ENCODE data around the gene ANKRD40. TPM values are rescaled to one million over a fixed set of nuclear protein-coding genes. Genes with fewer than 3 reads are reported as not detected.

Gene ANKRD40
- total and polyA plus RNA-seq, 2 donors (not counting 3 experiments of a cell fraction or from before 2014, with no cell fraction given), result 24.5 to 56.0 TPM

GRCh38 chr17:50754521-50754920 lies 46.8 kb upstream of the ANKRD40 start:
- Histone ChIP-seq H3K4me2 (ENCODE audit: insufficient read depth, low read length) (no peak overlapping the region), H4K20me1 (replicated peaks; ENCODE audit: control insufficient read depth, extremely low read depth, insufficient read depth, low read length) (peaks cover 8% of the 10 kb centered on the region), H3K9ac (replicated peaks; ENCODE audit: extremely low read depth, insufficient read depth, low read length) (no peak overlapping the region), H3K4me3 (replicated peaks in 1 of 3; ENCODE audit: insufficient read depth in 1 of 3, low read depth in 1 of 3, low read length in 3 of 3) (no peak overlapping the region), H3K9me3 (replicated peaks; ENCODE audit: control insufficient read depth, insufficient read depth, low read length) (no peaks in the 10 kb centered on the region), H3K36me3 (ENCODE audit: control insufficient read depth in 2 of 2, extremely low read depth in 1 of 2, insufficient read depth in 2 of 2, low read length in 2 of 2) (peaks cover 6 to 48% of the 10 kb centered on the region in 2 experiments), H2AFZ (ENCODE audit: low read depth, low read length) (no peak overlapping the region), H3K79me2 (ENCODE audit: control insufficient read depth, insufficient read depth, low read length) (no peaks in the 10 kb centered on the region), H3K27me3 (ENCODE audit: control insufficient read depth in 2 of 2, insufficient read depth in 2 of 2, low read length in 2 of 2) (no peaks in the 10 kb centered on the region), H3K27ac (ENCODE audit: insufficient read depth, low read depth, low read length) (no peak overlapping the region), H3K4me1 (ENCODE audit: control insufficient read depth, extremely low read depth, insufficient read depth, low read length) (no peaks in the 10 kb centered on the region), H3K9me1 (replicated peaks; ENCODE audit: control insufficient read depth, extremely low read depth, insufficient read depth, low read length) (no peaks in the 10 kb centered on the region)
- no TSS peak for BruUV-seq (replicated peaks)
- ChIA-PET POLR2A (no interaction called here), CTCF (no interaction called here)
- FAIRE-seq (no peak), DNase-seq (ENCODE audit: low read depth, low spot score) (no peak)
- no peak for TF ChIP-seq JUN (IDR thresholded peaks at IDR 0.05; ENCODE audit: borderline replicate concordance, insufficient read depth, insufficient read length, low read depth)
- TF ChIP-seq MYC (IDR thresholded peaks at IDR 0.05; ENCODE audit: low read depth, low read length), result no peak
- no peak for TF ChIP-seq MAX (IDR thresholded peaks at IDR 0.05; ENCODE audit: insufficient read depth, insufficient read length)
- TF ChIP-seq CTCF (IDR thresholded peaks at IDR 0.05; ENCODE audit: extremely low read depth in 1 of 2, insufficient read depth in 1 of 2, low read depth in 1 of 2, low read length in 2 of 2), result no peak
- no peak for TF ChIP-seq POLR2A (IDR thresholded peaks at IDR 0.05; ENCODE audit: low read depth, low read length)
- dilution Hi-C loops (cut with MboI; ENCODE audit: extremely low pct_ligation_motif_present, low sequenced_read_pairs) (no loop called here), intact Hi-C loops (cut with micrococcal nuclease) (no loop called here)

- Histone ChIP-seq H3K9me1 (replicated peaks; ENCODE audit: control insufficient read depth, extremely low read depth, insufficient read depth, low read length) (no peaks in the 10 kb centered on the region), H3K27ac (ENCODE audit: insufficient read depth, low read depth, low read length) (no peak overlapping the region), H3K79me2 (ENCODE audit: control insufficient read depth, insufficient read depth, low read length) (peaks cover 12% of the 10 kb centered on the region), H3K27me3 (ENCODE audit: control insufficient read depth in 2 of 2, insufficient read depth in 2 of 2, low read length in 2 of 2) (no peaks in the 10 kb centered on the region), H3K4me1 (ENCODE audit: control insufficient read depth, extremely low read depth, insufficient read depth, low read length) (no peaks in the 10 kb centered on the region), H3K4me3 (replicated peaks in 1 of 3; ENCODE audit: insufficient read depth in 1 of 3, low read depth in 1 of 3, low read length in 3 of 3) (no peak overlapping the region), H3K9ac (replicated peaks; ENCODE audit: extremely low read depth, insufficient read depth, low read length) (no peak overlapping the region), H2AFZ (ENCODE audit: low read depth, low read length) (no peak overlapping the region), H3K36me3 (ENCODE audit: control insufficient read depth in 2 of 2, extremely low read depth in 1 of 2, insufficient read depth in 2 of 2, low read length in 2 of 2) (peaks cover 27 to 75% of the 10 kb centered on the region in 2 experiments), H4K20me1 (replicated peaks; ENCODE audit: control insufficient read depth, extremely low read depth, insufficient read depth, low read length) (peaks cover 6% of the 10 kb centered on the region), H3K4me2 (ENCODE audit: insufficient read depth, low read length) (no peak overlapping the region), H3K9me3 (replicated peaks; ENCODE audit: control insufficient read depth, insufficient read depth, low read length) (no peaks in the 10 kb centered on the region)
- CTCF ChIA-PET, result no interaction called here
- TF ChIP-seq MAX (IDR thresholded peaks at IDR 0.05; ENCODE audit: insufficient read depth, insufficient read length) (no peak), CTCF (IDR thresholded peaks at IDR 0.05; ENCODE audit: extremely low read depth in 1 of 2, insufficient read depth in 1 of 2, low read depth in 1 of 2, low read length in 2 of 2) (no peak), GATA2 (IDR thresholded peaks at IDR 0.05; ENCODE audit: insufficient read depth, insufficient read length, low read depth, low read length) (no peak), EZH2 (IDR thresholded peaks at IDR 0.05; ENCODE audit: borderline replicate concordance, low read depth, low read length, severe bottlenecking) (no peak), FOS (IDR thresholded peaks at IDR 0.05; ENCODE audit: borderline replicate concordance, insufficient read depth, low read length) (no peak), MYC (IDR thresholded peaks at IDR 0.05; ENCODE audit: low read depth, low read length) (no peak), JUN (IDR thresholded peaks at IDR 0.05; ENCODE audit: borderline replicate concordance, insufficient read depth, insufficient read length, low read depth) (no peak), POLR2A (IDR thresholded peaks at IDR 0.05; ENCODE audit: low read depth, low read length) (no peak), POLR2AphosphoS5 (IDR thresholded peaks at IDR 0.05; ENCODE audit: insufficient read depth, low read depth, low read length) (no peak)
- dilution Hi-C loops (cut with MboI; ENCODE audit: extremely low pct_ligation_motif_present, low sequenced_read_pairs) (no loop called here), intact Hi-C loops (cut with micrococcal nuclease) (no loop called here)
- DNase-seq (ENCODE audit: low read depth, low spot score) (no peak), FAIRE-seq (no peak)
- POLR2A ChIA-PET, result no interaction called here
- no TSS peak for BruUV-seq (replicated peaks)
These were observed 41.5 kb upstream of the ANKRD40 start for GRCh38 chr17:50749245-50749644.
